HG03280 (cell line): ENCODE data around the gene TP53BP1.
A peak's percentile ranks its signal among the peaks of the same experiment; 100 is the strongest.
"Not testable (repeated sequence)": the region's sequence is repeated elsewhere in the genome, so short reads cannot be mapped to it uniquely, and the experiment has no call there.

Experiments
- ATAC-seq: cut with Tn5 transposase; IDR thresholded peaks from one replicate; pipeline ENCODE4 v1.9.1; 2021; ENCODE audit warnings: mild to moderate bottlenecking, moderate library complexity; ENCODE audit not compliant: unreplicated experiment

Gene TP53BP1

GRCh38 chr15:43492673-43493601 lies at the start of gene TP53BP1:
Gene TP53BP1, minus strand, starts transcription at chr15:43493156. Its CDS starts 113 bp downstream, at chr15:43493043.
- peak; percentile 99 for ATAC-seq

DNA sequence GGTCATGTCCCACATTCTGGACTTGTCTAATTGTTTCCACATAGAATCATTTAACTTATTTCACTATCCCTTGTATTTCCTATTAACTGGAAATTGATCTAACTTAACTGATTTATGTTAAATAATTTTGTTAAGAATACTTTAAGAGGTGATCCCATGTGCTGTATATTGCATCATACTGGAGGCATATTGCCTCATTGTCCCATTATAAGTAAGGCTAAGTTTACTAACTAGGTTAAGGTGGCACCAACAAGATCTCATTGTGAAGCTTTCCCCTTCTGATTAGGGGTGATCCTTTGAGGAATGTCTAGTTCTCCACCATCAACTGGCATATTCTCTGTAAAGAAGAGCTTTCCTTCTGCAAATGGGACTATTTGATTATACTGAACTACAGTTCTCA lies 48.8 kb upstream of the TP53BP1 start:
- no peak for ATAC-seq

GRCh38 chr15:43538091-43538490 lies 45.1 kb upstream of the TP53BP1 start:
- ATAC-seq = no peak

DNA sequence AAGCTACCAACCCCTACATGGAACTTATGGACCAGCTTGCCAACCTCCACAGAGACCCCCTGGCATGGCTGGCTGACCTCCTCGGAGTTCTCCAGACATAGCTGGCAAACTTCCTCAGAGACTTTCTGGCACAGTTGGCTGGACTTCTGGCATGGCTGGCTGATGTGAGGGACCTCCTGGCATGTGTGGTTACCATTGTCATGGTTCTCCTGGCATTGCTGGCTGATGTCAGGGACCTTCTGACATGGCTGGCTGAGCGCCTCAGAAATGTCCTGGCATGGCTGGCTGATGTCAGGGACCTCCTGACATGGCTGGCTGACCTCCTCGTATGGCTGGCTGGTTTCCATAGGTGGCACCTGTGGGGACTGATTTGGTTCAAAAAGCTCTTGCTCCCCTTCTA lies 41.9 kb upstream of the TP53BP1 start:
- ATAC-seq = no peak

GRCh38 chr15:43532826-43533225 lies 39.9 kb upstream of the TP53BP1 start:
- not testable (repeated sequence) for ATAC-seq

- no peak for ATAC-seq
Observed at GRCh38 chr15:43531018-43531670, 38.2 kb upstream of the TP53BP1 start.

GRCh38 chr15:43529587-43530345 lies 36.8 kb upstream of the TP53BP1 start:
- no peak for ATAC-seq

DNA sequence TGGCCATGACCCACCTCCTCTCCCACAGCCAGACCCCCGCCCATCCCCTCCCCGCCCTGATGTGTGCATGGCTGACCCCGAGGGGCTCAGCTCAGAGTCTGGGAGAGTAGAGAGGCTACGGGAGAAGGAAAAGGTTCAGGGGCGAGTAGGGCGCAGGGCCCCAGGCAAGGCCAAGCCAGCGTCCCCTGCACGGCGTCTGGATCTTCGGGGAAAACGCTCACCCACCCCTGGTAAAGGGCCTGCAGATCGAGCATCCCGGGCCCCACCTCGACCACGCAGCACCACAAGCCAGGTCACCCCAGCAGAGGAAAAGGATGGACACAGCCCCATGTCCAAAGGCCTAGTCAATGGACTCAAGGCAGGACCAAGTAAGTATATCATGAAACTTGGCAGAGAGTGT lies 36.2 kb upstream of the TP53BP1 start:
- ATAC-seq = no peak

DNA sequence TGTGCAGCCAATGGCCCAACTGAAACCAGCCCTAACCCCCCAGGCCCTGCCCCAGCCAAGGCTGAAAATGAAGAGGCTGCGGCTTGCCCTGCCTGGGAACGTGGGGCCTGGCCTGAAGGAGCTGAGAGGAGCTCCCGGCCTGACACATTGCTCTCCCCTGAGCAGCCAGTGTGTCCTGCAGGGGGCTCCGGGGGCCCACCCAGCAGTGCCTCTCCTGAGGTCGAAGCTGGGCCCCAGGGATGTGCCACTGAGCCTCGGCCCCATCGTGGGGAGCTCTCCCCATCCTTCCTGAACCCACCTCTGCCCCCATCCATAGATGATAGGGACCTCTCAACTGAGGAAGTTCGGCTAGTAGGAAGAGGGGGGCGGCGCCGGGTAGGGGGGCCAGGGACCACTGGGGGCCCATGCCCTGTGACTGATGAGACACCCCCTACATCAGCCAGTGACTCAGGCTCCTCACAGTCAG lies 35.6 kb upstream of the TP53BP1 start:
- ATAC-seq = no peak

GRCh38 chr15:43527802-43528541 lies 35.0 kb upstream of the TP53BP1 start:
- no peak for ATAC-seq

GRCh38 chr15:43527016-43527801 lies 34.3 kb upstream of the TP53BP1 start:
- ATAC-seq = no peak

DNA sequence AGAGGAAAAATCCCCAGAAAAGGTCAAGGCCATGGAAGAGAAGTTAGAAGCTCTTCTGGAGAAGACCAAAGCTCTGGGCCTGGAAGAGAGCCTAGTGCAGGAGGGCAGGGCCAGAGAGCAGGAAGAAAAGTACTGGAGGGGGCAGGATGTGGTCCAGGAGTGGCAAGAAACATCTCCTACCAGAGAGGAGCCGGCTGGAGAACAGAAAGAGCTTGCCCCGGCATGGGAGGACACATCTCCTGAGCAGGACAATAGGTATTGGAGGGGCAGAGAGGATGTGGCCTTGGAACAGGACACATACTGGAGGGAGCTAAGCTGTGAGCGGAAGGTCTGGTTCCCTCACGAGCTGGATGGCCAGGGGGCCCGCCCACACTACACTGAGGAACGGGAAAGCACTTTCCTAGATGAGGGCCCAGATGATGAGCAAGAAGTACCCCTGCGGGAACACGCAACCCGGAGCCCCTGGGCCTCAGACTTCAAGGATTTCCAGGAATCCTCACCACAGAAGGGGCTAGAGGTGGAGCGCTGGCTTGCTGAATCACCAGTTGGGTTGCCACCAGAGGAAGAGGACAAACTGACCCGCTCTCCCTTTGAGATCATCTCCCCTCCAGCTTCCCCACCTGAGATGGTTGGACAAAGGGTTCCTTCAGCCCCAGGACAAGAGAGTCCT lies 33.4 kb upstream of the TP53BP1 start:
- ATAC-seq = no peak

- no peak for ATAC-seq
Observed at GRCh38 chr15:43525131-43525530, 32.2 kb upstream of the TP53BP1 start.

- ATAC-seq = no peak
Observed at GRCh38 chr15:43524254-43524845, 31.4 kb upstream of the TP53BP1 start.

DNA sequence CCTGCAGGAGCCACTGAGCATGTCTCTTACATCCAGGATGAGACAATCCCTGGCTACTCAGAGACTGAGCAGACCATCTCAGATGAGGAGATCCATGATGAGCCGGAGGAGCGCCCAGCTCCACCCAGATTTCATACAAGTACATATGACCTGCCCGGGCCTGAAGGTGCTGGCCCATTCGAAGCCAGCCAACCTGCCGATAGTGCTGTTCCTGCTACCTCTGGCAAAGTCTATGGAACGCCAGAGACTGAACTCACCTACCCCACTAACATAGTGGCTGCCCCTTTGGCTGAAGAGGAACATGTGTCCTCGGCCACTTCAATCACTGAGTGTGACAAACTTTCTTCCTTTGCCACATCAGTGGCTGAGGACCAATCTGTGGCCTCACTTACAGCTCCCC lies 30.7 kb upstream of the TP53BP1 start:
- no peak for ATAC-seq

GRCh38 chr15:43522247-43522646 lies 29.3 kb upstream of the TP53BP1 start:
- no peak for ATAC-seq

DNA sequence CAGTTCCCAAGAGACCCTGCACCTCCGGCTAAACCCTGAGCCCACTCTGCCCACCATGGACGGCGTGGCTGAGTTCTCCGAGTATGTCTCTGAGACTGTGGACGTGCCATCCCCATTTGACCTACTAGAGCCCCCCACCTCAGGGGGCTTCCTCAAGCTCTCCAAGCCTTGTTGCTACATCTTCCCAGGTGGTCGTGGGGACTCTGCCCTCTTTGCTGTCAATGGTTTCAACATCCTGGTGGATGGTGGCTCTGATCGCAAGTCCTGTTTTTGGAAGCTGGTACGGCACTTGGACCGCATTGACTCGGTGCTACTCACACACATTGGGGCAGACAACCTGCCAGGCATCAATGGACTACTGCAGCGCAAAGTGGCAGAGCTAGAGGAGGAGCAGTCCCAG lies 28.5 kb upstream of the TP53BP1 start:
- ATAC-seq = no peak

GRCh38 chr15:43520138-43520537 lies 27.2 kb upstream of the TP53BP1 start:
- ATAC-seq = no peak

DNA sequence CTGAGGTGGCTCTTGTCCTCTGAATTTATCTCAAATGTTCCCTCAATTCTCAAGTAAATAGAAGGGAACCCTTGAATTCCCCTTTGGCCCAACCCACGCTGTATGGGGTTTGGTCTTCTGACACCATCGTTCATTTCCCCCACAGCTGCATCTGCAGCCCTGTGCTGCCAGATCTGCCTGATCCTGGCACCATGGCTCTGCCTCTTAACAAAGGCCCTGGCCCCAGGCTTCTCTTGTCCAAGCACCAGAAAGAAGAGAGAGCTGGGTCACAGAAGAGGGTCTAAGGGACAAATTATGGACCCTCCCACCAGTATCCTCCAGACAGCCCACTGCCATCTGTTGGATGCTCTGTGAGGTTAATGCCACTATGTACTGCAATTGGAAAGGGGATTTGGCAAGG lies 26.2 kb upstream of the TP53BP1 start:
- no peak for ATAC-seq
